Activated CD4-positive, alpha-beta T cell treated with anti-CD3 and anti-CD28 coated beads for 36 hours (primary cell): ENCODE results near the gene FOXP2. TPM values are rescaled to one million over a fixed set of nuclear protein-coding genes. Genes with fewer than 3 reads are reported as not detected.
A peak's percentile ranks its signal among the peaks of the same experiment; 100 is the strongest.
"Not testable (repeated sequence)": the region's sequence is repeated elsewhere in the genome, so short reads cannot be mapped to it uniquely, and the experiment has no call there.

Experiments used
- ATAC-seq: fragments of 200-7000 bp; cut with Tn5 transposase; one replicate; pipeline ENCODE4 v1.10.0; 2021; ENCODE audit warnings: mild to moderate bottlenecking, moderate library complexity
- CTCF ChIA-PET: fragments of 350-600 bp; sonication (Branson Sonifier 250); formaldehyde crosslinking; loops from one replicate; lab custom pipeline; 2021; ENCODE audit warnings: antibody characterized with exemption; lab: Charles Lee
- POLR2A ChIA-PET: fragments of 350-600 bp; sonication (Branson Sonifier 250); formaldehyde crosslinking; loops from one replicate; lab custom pipeline; 2021; ENCODE audit warnings: antibody characterized with exemption, inconsistent platforms; lab: Charles Lee
- DNase-seq: peaks from one replicate; pipeline ENCODE4 v3.0.0-alpha.2; 2020
- H3K27ac Mint-ChIP-seq: one replicate; pipeline ENCODE4 v1.8.0; 2021; ENCODE audit warnings: mixed read lengths
- H3K27me3 Mint-ChIP-seq: one replicate; pipeline ENCODE4 v1.8.0; 2021; ENCODE audit warnings: mixed read lengths
- H3K36me3 Mint-ChIP-seq: one replicate; pipeline ENCODE4 v1.8.0; 2021; ENCODE audit warnings: low read depth, mixed read lengths
- H3K4me1 Mint-ChIP-seq: one replicate; pipeline ENCODE4 v1.8.0; 2021; ENCODE audit warnings: mixed read lengths
- H3K4me3 Mint-ChIP-seq: one replicate; pipeline ENCODE4 v1.8.0; 2021; ENCODE audit warnings: mild to moderate bottlenecking, moderate library complexity, mixed read lengths
- H3K9me3 Mint-ChIP-seq: one replicate; pipeline ENCODE4 v1.8.0; 2021; ENCODE audit warnings: low read depth, mixed read lengths
- intact Hi-C, 2 experiments: fragments of 100-400 bp; cut with DNase I in 1 of 2; cut with micrococcal nuclease in 1 of 2; formaldehyde crosslinking; loops; one replicate each; pipeline versions ENCODE4 v1.14.2 to v1.15.1; 2022 to 2024; cut with DNase I, micrococcal nuclease
- total RNA-seq, 2 experiments: library from RNA; stranded (reverse); gene quantifications; one replicate each; pipeline ENCODE4 v1.2.3, GENCODE V29; 2021

Gene FOXP2
- total RNA-seq, 2 experiments from 2014 or later, result not detected

GRCh38 chr7:114510824-114511223, 96.2 kb downstream of the FOXP2 start:
- H3K9me3 Mint-ChIP-seq, result not testable (repeated sequence)

DNA sequence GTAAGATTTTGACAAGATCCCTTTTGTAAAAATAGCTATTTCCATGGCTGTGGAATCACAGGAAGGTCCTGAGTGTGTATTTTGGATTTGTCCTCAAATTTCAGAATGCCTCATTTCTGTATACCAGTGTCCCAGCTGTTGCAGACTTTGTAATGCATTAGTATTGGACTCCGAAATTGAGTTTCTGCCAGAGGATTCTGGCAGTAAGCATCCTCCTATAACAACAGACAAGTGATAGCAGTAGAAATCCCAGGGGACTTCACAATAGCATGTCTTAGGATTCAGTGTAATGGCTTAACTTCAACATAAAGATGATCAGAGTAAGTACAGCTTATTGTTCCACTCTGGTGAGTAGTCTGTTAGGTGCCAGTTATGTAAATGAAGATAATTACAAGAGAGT, 104.6 kb downstream of the FOXP2 start:
- Mint-ChIP-seq H3K27me3 (no peaks in the 10 kb centered on the region), H3K9me3 (no peaks in the 10 kb centered on the region), H3K4me1 (no peaks in the 10 kb centered on the region), H3K27ac (no peak overlapping the region), H3K36me3 (no peaks in the 10 kb centered on the region), H3K4me3 (no peak overlapping the region)
- ChIA-PET POLR2A (no interaction called here), CTCF (no interaction called here)
- intact Hi-C loops, result no loop called here
- ATAC-seq (no peak), DNase-seq (no peak)

More at GRCh38 chr7:114510824-114511223, 96.2 kb downstream of the FOXP2 start:
- intact Hi-C loops, H3K4me3 Mint-ChIP-seq, H3K27me3 Mint-ChIP-seq, DNase-seq, POLR2A ChIA-PET, H3K4me1 Mint-ChIP-seq, CTCF ChIA-PET, H3K27ac Mint-ChIP-seq, H3K36me3 Mint-ChIP-seq, ATAC-seq: not testable (repeated sequence)

- CTCF ChIA-PET, result no interaction called here
- no peaks in the 10 kb centered on the region for H3K4me1 Mint-ChIP-seq
Measured at GRCh38 chr7:114522081-114522480, 107.5 kb downstream of the FOXP2 start.

DNA sequence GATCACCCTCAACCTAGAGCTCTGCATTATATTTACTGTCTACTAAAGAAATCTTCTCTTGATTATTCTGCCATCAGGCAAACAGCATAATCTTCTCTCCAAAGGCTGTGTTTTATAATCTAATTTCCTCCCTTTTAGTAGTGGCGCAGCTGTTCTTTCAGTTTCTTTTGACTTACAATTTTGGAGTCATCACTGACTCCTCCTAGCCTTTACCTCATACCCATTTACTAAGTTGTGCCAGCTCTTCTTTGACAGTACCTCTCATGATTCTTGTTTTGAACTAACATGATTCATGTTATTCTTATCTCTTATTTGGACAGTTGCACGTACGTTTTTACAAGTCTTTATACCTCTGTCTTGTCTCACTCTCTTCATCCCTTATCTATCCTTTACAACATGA, 113.0 kb downstream of the FOXP2 start:
- H3K4me3 Mint-ChIP-seq, result no peak overlapping the region
- DNase-seq (no peak), ATAC-seq (no peak)
- no peaks in the 10 kb centered on the region for H3K4me1 Mint-ChIP-seq
- H3K27me3 Mint-ChIP-seq, result peaks cover 2% of the 10 kb centered on the region
- H3K27ac Mint-ChIP-seq, result no peak overlapping the region
- ChIA-PET POLR2A (no interaction called here), CTCF (no interaction called here)
- H3K9me3 Mint-ChIP-seq, result no peaks in the 10 kb centered on the region
- intact Hi-C loops, result no loop called here
- no peaks in the 10 kb centered on the region for H3K36me3 Mint-ChIP-seq

More at GRCh38 chr7:114522081-114522480, 107.5 kb downstream of the FOXP2 start:
- intact Hi-C loops, result no loop called here
- H3K36me3 Mint-ChIP-seq, result no peaks in the 10 kb centered on the region
- ATAC-seq (no peak), DNase-seq (no peak)
- H3K27ac Mint-ChIP-seq, result no peak overlapping the region
- no peaks in the 10 kb centered on the region for H3K9me3 Mint-ChIP-seq
- H3K4me3 Mint-ChIP-seq, result no peak overlapping the region
- peaks cover 2% of the 10 kb centered on the region for H3K27me3 Mint-ChIP-seq
- POLR2A ChIA-PET, result no interaction called here

DNA sequence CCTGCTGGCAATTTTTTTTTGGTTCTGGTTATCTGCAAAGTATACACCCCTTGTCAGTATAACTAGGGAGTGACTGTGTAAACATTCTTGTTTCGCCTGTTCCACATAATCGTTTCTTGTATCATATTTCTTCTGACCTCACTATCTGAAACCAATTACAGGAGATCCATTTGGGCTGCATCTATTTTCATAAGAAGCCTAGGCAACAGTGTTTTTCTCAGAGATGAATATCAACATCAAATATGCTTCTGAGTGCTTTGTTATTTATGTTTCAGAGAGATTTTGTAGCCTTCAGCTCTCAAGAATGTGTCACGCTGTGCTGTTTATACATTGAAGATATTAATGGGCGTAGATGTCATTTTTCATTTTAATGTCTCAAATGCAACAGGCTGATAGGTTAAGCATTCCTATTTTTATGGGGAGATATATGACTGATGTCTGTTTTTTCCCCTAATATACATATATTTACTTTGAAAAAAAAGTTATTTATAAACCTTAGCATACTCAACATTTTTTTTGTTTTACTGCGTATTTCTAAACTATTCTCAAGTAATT, 115.5 kb downstream of the FOXP2 start:
- ATAC-seq (no peak), DNase-seq (no peak)
- peaks cover 2% of the 10 kb centered on the region for H3K27me3 Mint-ChIP-seq
- ChIA-PET POLR2A (no interaction called here), CTCF (no interaction called here)
- H3K9me3 Mint-ChIP-seq, result no peaks in the 10 kb centered on the region
- no peaks in the 10 kb centered on the region for H3K36me3 Mint-ChIP-seq
- intact Hi-C loops, result no loop called here
- no peak overlapping the region for H3K27ac Mint-ChIP-seq
- H3K4me1 Mint-ChIP-seq, result no peaks in the 10 kb centered on the region
- no peak overlapping the region for H3K4me3 Mint-ChIP-seq

GRCh38 chr7:114531326-114531725, 116.7 kb downstream of the FOXP2 start:
- no peak overlapping the region for H3K4me3 Mint-ChIP-seq
- CTCF ChIA-PET, result no interaction called here
- H3K27me3 Mint-ChIP-seq, result no peaks in the 10 kb centered on the region
- DNase-seq, result no peak
- no peak for ATAC-seq
- POLR2A ChIA-PET, result no interaction called here
- no peaks in the 10 kb centered on the region for H3K4me1 Mint-ChIP-seq
- no peak overlapping the region for H3K27ac Mint-ChIP-seq
- intact Hi-C loops, result no loop called here
- no peaks in the 10 kb centered on the region for H3K36me3 Mint-ChIP-seq
- no peaks in the 10 kb centered on the region for H3K9me3 Mint-ChIP-seq

GRCh38 chr7:114533131-114533530, 118.5 kb downstream of the FOXP2 start:
- ChIA-PET CTCF (no interaction called here), POLR2A (no interaction called here)
- intact Hi-C loops, result no loop called here

DNA sequence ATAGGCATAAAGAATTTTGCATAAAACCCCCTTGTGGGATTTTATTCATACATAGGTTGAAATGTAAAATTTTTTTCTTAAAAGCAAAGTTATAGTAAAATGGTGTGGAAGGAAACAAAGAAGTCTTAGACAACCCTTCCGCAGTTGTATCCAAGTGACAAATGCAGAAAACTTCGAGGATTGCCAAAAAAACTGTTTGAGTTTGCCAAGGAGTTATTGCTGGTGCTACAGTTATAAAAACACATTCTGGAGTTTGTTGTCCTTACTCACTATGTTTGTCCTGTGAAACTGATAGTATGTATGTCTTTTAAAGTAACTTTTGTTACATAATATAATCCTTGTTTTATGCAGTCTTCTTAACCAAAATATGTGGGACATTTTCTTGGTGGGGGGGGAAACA, 120.3 kb downstream of the FOXP2 start:
- Mint-ChIP-seq H3K27ac (no peak overlapping the region), H3K36me3 (no peaks in the 10 kb centered on the region), H3K4me3 (no peak overlapping the region), H3K27me3 (no peaks in the 10 kb centered on the region), H3K9me3 (no peaks in the 10 kb centered on the region), H3K4me1 (no peaks in the 10 kb centered on the region)
- ATAC-seq (no peak), DNase-seq (no peak)
- ChIA-PET CTCF (no interaction called here), POLR2A (no interaction called here)
- intact Hi-C loops, result no loop called here

More at GRCh38 chr7:114533131-114533530, 118.5 kb downstream of the FOXP2 start:
- Mint-ChIP-seq H3K36me3 (no peaks in the 10 kb centered on the region), H3K4me1 (no peaks in the 10 kb centered on the region), H3K9me3 (no peaks in the 10 kb centered on the region), H3K27me3 (no peaks in the 10 kb centered on the region), H3K4me3 (no peak overlapping the region), H3K27ac (no peak overlapping the region)
- DNase-seq (no peak), ATAC-seq (no peak)

DNA sequence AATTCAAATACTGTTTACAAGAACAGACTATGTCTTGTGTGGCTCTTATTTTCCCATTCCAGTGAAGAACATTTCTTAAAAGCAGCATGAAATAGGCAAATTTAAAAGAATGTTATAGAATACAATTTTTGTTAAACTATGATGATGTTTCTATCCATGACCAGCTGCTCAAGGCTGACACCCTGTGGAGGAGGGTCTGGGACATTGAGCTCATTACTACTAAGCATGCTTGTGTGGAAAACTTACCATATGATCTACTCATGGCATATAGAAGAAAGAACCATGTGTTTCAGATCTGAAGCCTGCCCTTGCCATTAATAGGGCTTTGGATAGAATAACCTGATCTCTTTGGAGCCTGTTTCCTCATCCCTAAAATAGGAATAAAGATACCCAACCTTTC, 125.0 kb downstream of the FOXP2 start:
- no peak overlapping the region for H3K27ac Mint-ChIP-seq
- no peaks in the 10 kb centered on the region for H3K36me3 Mint-ChIP-seq
- intact Hi-C loops, result no loop called here
- ATAC-seq (no peak), DNase-seq (peak; percentile 6)
- H3K27me3 Mint-ChIP-seq, result no peaks in the 10 kb centered on the region
- no peaks in the 10 kb centered on the region for H3K4me1 Mint-ChIP-seq
- no peak overlapping the region for H3K4me3 Mint-ChIP-seq
- ChIA-PET POLR2A (no interaction called here), CTCF (no interaction called here)
- H3K9me3 Mint-ChIP-seq, result no peaks in the 10 kb centered on the region

GRCh38 chr7:114540291-114540690, 125.7 kb downstream of the FOXP2 start:
- DNase-seq (no peak), ATAC-seq (no peak)
- POLR2A ChIA-PET, result no interaction called here
- Mint-ChIP-seq H3K9me3 (no peaks in the 10 kb centered on the region), H3K36me3 (no peaks in the 10 kb centered on the region), H3K27me3 (no peaks in the 10 kb centered on the region), H3K4me1 (no peaks in the 10 kb centered on the region), H3K4me3 (no peak overlapping the region), H3K27ac (no peak overlapping the region)
- CTCF ChIA-PET, result no interaction called here
- intact Hi-C loops, result no loop called here

DNA sequence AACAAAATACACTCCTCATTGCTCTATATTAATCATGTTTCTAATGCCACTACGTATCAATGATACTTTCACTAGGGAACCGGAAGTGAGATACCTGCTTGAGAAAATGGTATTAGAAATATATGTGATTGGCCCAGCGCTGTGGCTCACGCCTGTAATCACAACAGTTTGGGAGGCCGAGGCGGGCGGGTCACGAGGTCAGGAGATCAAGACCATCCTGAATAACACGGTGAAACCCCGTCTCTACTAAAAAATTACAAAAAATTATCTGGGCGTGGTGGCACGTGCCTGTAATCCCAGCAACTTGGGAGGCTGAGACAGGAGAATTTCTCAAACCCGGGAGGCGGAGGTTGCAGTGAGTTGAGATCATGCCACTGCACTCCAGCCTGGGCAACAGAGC, 132.7 kb downstream of the FOXP2 start:
- H3K4me3 Mint-ChIP-seq, H3K4me1 Mint-ChIP-seq, intact Hi-C loops, POLR2A ChIA-PET, DNase-seq, H3K36me3 Mint-ChIP-seq, ATAC-seq, H3K9me3 Mint-ChIP-seq, H3K27ac Mint-ChIP-seq, H3K27me3 Mint-ChIP-seq: not testable (repeated sequence)
- CTCF ChIA-PET, result interaction anchor here (0.6 kb wide), 2 partner anchors 227 to 1295 kb away, joined by 3 to 4 read pairs; no protein-coding TSS in a partner anchor

GRCh38 chr7:114548081-114548980, 133.7 kb downstream of the FOXP2 start:
- Mint-ChIP-seq H3K27me3 (peaks cover 2% of the 10 kb centered on the region), H3K4me1 (no peaks in the 10 kb centered on the region), H3K9me3 (peaks cover 2% of the 10 kb centered on the region), H3K4me3 (no peak overlapping the region), H3K36me3 (no peaks in the 10 kb centered on the region), H3K27ac (no peak overlapping the region)
- CTCF ChIA-PET, result interaction anchor here (0.6 kb wide), 1 partner anchor 1398 kb away, joined by 4 read pairs; no protein-coding TSS in a partner anchor
- POLR2A ChIA-PET, result no interaction called here
- DNase-seq (no peak), ATAC-seq (no peak)
- intact Hi-C loops, result no loop called here
